ENCODE data around the gene ACP4.
"Not testable (repeated sequence)": the region's sequence is repeated elsewhere in the genome, so short reads cannot be mapped to it uniquely, and the experiment has no call there.

Gene ACP4

DNA sequence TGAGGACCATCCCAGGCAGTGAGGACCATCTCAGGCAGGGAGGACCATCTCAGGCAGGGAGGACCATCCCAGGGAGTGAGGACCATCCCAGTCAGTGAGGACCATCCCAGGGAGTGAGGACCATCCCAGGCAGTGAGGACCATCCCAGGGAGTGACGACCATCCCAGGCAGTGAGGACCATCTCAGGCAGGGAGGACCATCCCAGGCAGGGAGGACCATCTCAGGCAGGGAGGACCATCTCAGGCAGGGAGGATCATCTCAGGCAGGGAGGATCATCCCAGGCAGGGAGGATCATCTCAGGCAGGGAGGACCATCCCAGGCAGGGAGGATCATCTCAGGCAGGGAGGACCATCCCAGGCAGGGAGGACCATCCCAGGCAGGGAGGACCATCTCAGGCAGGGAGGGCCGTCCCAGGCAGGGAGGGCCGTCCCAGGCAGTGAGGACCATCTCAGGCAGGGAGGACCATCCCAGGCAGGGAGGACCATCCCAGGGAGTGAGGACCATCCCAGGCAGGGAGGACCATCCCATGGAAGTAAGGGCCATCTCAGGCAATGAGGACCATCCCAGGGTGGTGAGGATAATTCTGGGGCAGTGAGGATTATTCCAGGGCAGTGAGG is 21.5 kb downstream of the ACP4 start:
- not testable (repeated sequence) for DNase-seq; H3K9me3 ChIP-seq (ENCODE audit: control insufficient read depth, low read length); H3K27ac ChIP-seq (ENCODE audit: insufficient read depth, low read length, poor library complexity, severe bottlenecking); H3K4me1 ChIP-seq (ENCODE audit: control insufficient read depth, insufficient read depth, low read length, poor library complexity, severe bottlenecking); H3K36me3 ChIP-seq (ENCODE audit: control insufficient read depth, insufficient read depth, low read length); H3K4me3 ChIP-seq (ENCODE audit: insufficient read depth, low read depth, low read length, poor library complexity, severe bottlenecking); H3K27me3 ChIP-seq (replicated peaks; ENCODE audit: control insufficient read depth, insufficient read depth, low read length, poor library complexity, severe bottlenecking)

DNA sequence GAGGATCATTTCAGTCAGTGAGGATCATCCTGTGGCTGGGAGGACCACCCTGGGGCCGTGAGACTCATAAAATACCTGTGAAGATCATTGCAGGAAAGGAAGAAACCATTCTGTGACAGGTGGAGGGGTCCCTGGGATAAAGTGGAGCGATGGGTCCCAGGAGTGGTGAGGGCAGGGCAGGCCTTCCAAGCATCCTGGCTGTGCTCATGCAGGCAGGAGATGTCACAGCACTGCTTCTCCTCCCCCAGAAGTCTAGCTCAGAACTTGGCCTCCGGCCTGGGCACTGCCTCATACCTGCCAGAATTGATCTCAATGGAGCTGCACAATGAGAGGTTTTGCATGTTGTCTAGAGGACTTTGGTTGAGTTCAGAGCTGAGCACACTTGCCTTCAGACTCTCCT is 22.3 kb downstream of the ACP4 start:
- Histone ChIP-seq H3K27me3 (replicated peaks; ENCODE audit: control insufficient read depth, insufficient read depth, low read length, poor library complexity, severe bottlenecking) (peaks cover 3% of the 10 kb centered on the region), H3K9me3 (ENCODE audit: control insufficient read depth, low read length) (no peaks in the 10 kb centered on the region), H3K27ac (ENCODE audit: insufficient read depth, low read length, poor library complexity, severe bottlenecking) (no peak overlapping the region), H3K4me1 (ENCODE audit: control insufficient read depth, insufficient read depth, low read length, poor library complexity, severe bottlenecking) (no peaks in the 10 kb centered on the region), H3K36me3 (ENCODE audit: control insufficient read depth, insufficient read depth, low read length) (no peaks in the 10 kb centered on the region), H3K4me3 (ENCODE audit: insufficient read depth, low read depth, low read length, poor library complexity, severe bottlenecking) (no peak overlapping the region)
- no peak for DNase-seq

DNA sequence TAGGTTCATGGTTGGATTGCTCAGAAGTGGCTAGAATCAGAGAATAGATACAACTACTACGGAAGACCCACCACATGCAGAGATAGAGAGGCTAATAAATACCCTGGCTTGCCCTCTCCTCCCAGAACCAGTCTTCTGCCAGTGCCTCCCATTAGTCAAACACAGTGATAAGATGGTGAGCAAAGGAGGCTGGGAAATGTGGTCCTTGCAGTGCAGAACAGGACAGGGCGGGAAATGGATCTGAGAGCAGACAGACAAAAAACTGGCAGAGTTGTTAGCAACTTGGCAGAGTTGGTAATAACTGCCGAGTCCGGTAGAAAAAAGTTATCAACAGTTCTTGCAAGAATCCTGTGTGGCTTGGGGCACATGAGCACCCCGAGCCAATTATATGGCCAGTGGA is 24.7 kb downstream of the ACP4 start:
- DNase-seq: no peak
- no peaks in the 10 kb centered on the region for H3K9me3 ChIP-seq (ENCODE audit: control insufficient read depth, low read length)
- H3K27ac ChIP-seq (ENCODE audit: insufficient read depth, low read length, poor library complexity, severe bottlenecking): no peak overlapping the region
- no peak overlapping the region for H3K4me3 ChIP-seq (ENCODE audit: insufficient read depth, low read depth, low read length, poor library complexity, severe bottlenecking)
- peaks cover 9% of the 10 kb centered on the region for H3K4me1 ChIP-seq (ENCODE audit: control insufficient read depth, insufficient read depth, low read length, poor library complexity, severe bottlenecking)
- peaks cover 21% of the 10 kb centered on the region for H3K27me3 ChIP-seq (replicated peaks; ENCODE audit: control insufficient read depth, insufficient read depth, low read length, poor library complexity, severe bottlenecking)
- no peaks in the 10 kb centered on the region for H3K36me3 ChIP-seq (ENCODE audit: control insufficient read depth, insufficient read depth, low read length)

DNA sequence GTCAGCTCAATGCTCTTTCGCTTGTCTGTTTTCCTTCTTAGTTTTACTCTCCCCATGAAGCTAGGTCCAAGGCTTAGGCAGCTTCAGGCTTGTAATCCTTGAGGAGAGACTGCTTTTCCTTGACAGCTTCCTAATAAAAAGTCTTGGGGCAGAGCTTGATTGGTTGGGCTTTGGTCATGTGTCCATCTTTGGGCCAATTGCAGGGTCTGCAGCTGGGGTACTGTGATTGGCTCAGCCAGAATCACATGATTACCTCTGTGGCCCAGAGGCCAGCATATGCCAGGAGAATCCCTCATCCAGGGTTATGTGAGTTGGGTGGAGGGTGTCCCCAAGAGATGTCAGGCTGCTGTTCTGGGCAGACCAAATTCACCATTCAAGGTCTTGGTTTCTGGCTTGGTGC is 25.2 kb downstream of the ACP4 start:
- peaks cover 9% of the 10 kb centered on the region for H3K4me1 ChIP-seq (ENCODE audit: control insufficient read depth, insufficient read depth, low read length, poor library complexity, severe bottlenecking)
- no peak overlapping the region for H3K27ac ChIP-seq (ENCODE audit: insufficient read depth, low read length, poor library complexity, severe bottlenecking)
- H3K4me3 ChIP-seq (ENCODE audit: insufficient read depth, low read depth, low read length, poor library complexity, severe bottlenecking): no peak overlapping the region
- peaks cover 21% of the 10 kb centered on the region for H3K27me3 ChIP-seq (replicated peaks; ENCODE audit: control insufficient read depth, insufficient read depth, low read length, poor library complexity, severe bottlenecking)
- DNase-seq: no peak
- H3K36me3 ChIP-seq (ENCODE audit: control insufficient read depth, insufficient read depth, low read length): no peaks in the 10 kb centered on the region
- H3K9me3 ChIP-seq (ENCODE audit: control insufficient read depth, low read length): no peaks in the 10 kb centered on the region

DNA sequence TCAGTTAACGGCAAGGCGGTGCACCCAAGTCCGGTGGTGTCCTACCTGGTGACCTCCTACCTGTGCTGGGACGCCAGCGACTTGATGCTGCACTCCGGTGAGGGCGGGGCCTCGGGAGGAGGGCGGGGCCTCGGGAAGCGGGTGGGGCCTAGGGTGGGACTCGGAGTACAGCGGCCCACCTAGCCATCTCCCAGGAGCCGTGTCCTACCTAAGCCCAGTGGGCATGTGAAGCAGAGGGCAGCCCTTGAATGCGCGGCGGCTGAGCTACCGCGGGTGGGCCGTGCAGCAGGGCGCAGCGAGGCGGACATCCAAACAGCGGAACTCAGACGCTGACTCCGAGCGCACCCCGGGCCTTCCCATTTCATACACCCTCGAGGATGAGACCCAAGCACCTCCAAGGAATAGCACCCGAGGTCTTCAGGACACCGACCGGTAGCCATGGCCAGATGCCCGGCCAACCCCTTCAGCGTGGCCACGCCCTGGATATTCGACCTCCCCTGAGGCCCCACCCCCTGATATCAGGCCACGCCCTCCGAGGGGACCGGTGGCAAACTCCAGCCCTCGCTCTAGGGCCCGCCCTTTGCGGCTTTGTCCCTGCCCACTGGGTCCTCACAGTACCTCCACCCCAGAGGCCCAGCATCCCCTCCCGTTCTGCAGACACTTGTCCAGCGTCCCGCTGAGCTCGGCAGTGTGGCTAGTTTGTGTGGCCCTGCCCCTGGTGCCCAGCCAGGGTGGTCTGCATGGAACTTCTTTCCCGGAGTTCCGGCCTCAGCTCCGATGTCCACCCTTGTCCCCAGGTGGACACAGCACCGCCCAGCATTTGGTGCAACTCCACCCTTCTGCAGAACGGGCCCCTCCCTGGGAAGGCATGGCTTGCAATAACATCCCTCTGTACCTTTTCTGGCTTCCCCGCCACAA is 28.0 kb downstream of the ACP4 start:
- H3K27ac ChIP-seq (ENCODE audit: insufficient read depth, low read length, poor library complexity, severe bottlenecking): no peak overlapping the region
- peak in 1 of 3 donors; percentile 26 for DNase-seq
- H3K27me3 ChIP-seq (replicated peaks; ENCODE audit: control insufficient read depth, insufficient read depth, low read length, poor library complexity, severe bottlenecking): peaks cover 21% of the 10 kb centered on the region
- H3K4me1 ChIP-seq (ENCODE audit: control insufficient read depth, insufficient read depth, low read length, poor library complexity, severe bottlenecking): peaks cover 9% of the 10 kb centered on the region
- H3K9me3 ChIP-seq (ENCODE audit: control insufficient read depth, low read length): no peaks in the 10 kb centered on the region
- H3K36me3 ChIP-seq (ENCODE audit: control insufficient read depth, insufficient read depth, low read length): no peaks in the 10 kb centered on the region
- H3K4me3 ChIP-seq (ENCODE audit: insufficient read depth, low read depth, low read length, poor library complexity, severe bottlenecking): peak overlapping the region; percentile 41

DNA sequence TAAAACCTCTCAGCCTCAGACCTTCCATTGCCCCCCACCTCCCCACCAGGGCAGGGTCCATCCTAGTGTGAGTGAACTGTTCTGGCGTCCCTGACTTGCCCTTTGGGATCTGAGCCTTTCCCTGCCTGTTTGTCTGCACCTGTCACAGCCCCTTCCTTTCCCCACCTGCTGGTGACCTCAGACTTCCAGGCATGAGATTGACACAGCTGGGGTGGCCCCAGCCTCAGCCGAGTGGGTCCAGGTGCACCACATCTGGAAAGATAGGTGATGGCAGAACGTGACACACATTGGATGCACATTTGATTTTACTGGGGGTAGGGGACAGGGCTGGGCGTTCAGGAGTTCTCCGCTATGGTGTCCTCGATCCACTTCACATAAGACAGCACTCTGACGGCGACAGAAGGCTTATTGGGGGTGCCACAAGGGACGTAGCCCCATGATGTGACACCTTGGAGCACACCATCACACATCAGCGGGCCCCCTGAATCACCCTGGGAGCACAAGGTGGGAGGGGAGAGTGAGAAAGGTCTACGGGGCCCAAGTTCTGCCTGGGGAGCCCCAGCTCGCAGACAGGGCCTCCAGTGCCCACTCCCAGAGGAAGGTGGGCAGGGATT is 28.8 kb downstream of the ACP4 start:
- H3K4me1 ChIP-seq (ENCODE audit: control insufficient read depth, insufficient read depth, low read length, poor library complexity, severe bottlenecking): peaks cover 9% of the 10 kb centered on the region
- DNase-seq: no peak
- H3K4me3 ChIP-seq (ENCODE audit: insufficient read depth, low read depth, low read length, poor library complexity, severe bottlenecking): no peak overlapping the region
- H3K36me3 ChIP-seq (ENCODE audit: control insufficient read depth, insufficient read depth, low read length): no peaks in the 10 kb centered on the region
- H3K9me3 ChIP-seq (ENCODE audit: control insufficient read depth, low read length): no peaks in the 10 kb centered on the region
- H3K27me3 ChIP-seq (replicated peaks; ENCODE audit: control insufficient read depth, insufficient read depth, low read length, poor library complexity, severe bottlenecking): peaks cover 21% of the 10 kb centered on the region
- H3K27ac ChIP-seq (ENCODE audit: insufficient read depth, low read length, poor library complexity, severe bottlenecking): no peak overlapping the region

DNA sequence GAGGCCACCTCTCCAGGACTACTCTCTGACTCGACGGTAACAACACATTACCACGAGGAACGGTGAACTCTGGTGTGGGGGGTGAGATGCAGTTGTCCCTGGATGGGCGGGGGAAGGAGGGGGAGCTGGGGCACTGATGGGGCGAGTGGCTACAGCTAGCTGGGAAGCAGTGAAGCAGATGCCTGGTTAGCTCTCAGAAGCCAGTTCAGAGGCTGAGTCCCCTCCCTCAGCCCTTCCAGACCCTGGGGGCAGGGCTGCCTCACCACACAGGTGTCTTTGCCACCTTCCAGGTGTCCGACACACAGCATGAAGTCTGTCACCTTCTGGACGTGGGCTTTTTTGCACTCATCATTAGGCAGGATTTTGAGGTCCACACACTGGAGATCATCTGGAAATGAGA is 29.4 kb downstream of the ACP4 start:
- Histone ChIP-seq H3K27ac (ENCODE audit: insufficient read depth, low read length, poor library complexity, severe bottlenecking) (no peak overlapping the region), H3K36me3 (ENCODE audit: control insufficient read depth, insufficient read depth, low read length) (no peaks in the 10 kb centered on the region), H3K4me3 (ENCODE audit: insufficient read depth, low read depth, low read length, poor library complexity, severe bottlenecking) (no peak overlapping the region), H3K27me3 (replicated peaks; ENCODE audit: control insufficient read depth, insufficient read depth, low read length, poor library complexity, severe bottlenecking) (peaks cover 21% of the 10 kb centered on the region), H3K4me1 (ENCODE audit: control insufficient read depth, insufficient read depth, low read length, poor library complexity, severe bottlenecking) (peaks cover 9% of the 10 kb centered on the region), H3K9me3 (ENCODE audit: control insufficient read depth, low read length) (no peaks in the 10 kb centered on the region)
- no peak for DNase-seq

DNA sequence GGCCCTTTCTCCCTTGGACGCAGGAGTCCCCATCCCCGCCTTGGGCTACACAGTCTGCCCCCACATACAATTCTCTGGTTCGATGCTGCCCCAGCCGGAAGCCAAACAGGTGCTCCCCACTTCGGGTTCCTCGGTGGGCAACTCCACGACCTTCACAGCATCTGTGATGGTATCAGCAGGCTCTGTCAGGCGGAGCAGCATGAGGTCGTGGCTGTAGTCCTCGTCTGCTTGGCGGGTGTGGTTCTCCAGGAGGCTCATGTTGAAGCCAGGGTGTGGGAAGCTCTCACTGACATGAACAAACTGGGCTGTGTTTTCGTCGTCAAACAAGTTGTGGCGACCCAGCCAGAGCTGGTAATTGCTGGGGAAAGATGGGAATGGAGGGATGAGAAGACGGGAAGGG is 29.9 kb downstream of the ACP4 start:
- Histone ChIP-seq H3K36me3 (ENCODE audit: control insufficient read depth, insufficient read depth, low read length) (no peaks in the 10 kb centered on the region), H3K4me1 (ENCODE audit: control insufficient read depth, insufficient read depth, low read length, poor library complexity, severe bottlenecking) (peaks cover 9% of the 10 kb centered on the region), H3K27ac (ENCODE audit: insufficient read depth, low read length, poor library complexity, severe bottlenecking) (no peak overlapping the region), H3K9me3 (ENCODE audit: control insufficient read depth, low read length) (no peaks in the 10 kb centered on the region), H3K27me3 (replicated peaks; ENCODE audit: control insufficient read depth, insufficient read depth, low read length, poor library complexity, severe bottlenecking) (peaks cover 21% of the 10 kb centered on the region), H3K4me3 (ENCODE audit: insufficient read depth, low read depth, low read length, poor library complexity, severe bottlenecking) (no peak overlapping the region)
- DNase-seq: no peak

DNA sequence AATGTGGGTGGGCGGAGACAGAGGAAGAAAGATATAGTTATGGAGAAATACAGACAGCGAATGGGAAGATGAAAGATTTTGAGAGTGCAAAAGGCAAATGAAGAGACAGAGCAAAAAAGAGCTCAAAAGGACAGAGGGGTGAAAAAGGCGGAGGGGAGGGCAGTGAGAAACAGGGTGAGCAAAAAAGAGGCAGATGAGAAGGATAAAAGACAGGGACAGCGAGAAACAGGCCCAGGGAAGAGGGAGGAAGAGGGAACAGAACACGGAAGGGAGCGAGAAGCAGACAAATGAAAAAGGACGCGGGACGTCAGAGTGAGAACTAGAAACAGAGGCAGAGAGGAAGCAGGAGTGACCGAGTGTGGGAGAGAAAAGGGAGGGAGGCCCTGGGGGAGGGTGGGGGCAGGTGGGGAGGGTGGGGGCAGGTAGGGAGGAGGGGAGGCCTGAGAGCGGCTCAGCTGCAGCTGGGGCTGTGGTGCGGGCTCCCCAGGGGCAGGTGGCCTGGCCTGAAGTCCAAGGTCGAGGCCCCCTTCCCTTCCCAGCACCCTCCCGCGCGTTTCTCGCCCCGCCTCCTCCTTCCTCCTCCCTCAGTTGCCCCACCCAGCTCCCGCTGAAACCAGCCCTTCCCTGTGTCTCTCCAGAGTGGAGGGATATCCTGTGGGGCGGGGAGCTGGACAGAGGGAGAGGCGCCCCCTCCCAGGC is 30.5 kb downstream of the ACP4 start:
- peaks cover 9% of the 10 kb centered on the region for H3K4me1 ChIP-seq (ENCODE audit: control insufficient read depth, insufficient read depth, low read length, poor library complexity, severe bottlenecking)
- H3K36me3 ChIP-seq (ENCODE audit: control insufficient read depth, insufficient read depth, low read length): no peaks in the 10 kb centered on the region
- no peak for DNase-seq
- peaks cover 21% of the 10 kb centered on the region for H3K27me3 ChIP-seq (replicated peaks; ENCODE audit: control insufficient read depth, insufficient read depth, low read length, poor library complexity, severe bottlenecking)
- H3K9me3 ChIP-seq (ENCODE audit: control insufficient read depth, low read length): no peaks in the 10 kb centered on the region
- H3K4me3 ChIP-seq (ENCODE audit: insufficient read depth, low read depth, low read length, poor library complexity, severe bottlenecking): no peak overlapping the region
- H3K27ac ChIP-seq (ENCODE audit: insufficient read depth, low read length, poor library complexity, severe bottlenecking): no peak overlapping the region

Data from effector memory CD4-positive, alpha-beta T cell (primary cell).